K562 (cell line): Measurements from ENCODE around the gene IL4I1. TPM values are rescaled to one million over a fixed set of nuclear protein-coding genes. Genes with fewer than 3 reads are reported as not detected.

Experiments
- ARID1B ChIP-seq: fragments of 450-650 bp; IDR thresholded peaks from 2 replicates; pipeline ENCODE4 v1.6.1; 2016; ENCODE audit warnings: antibody characterized with exemption, mild to moderate bottlenecking, inconsistent platforms
- BACH1 ChIP-seq: fragments of 200-800 bp; sonication (Bioruptor generic); IDR thresholded peaks from 2 replicates; pipeline ENCODE4 v1.6.1; 2016; ENCODE audit warnings: missing genetic modification characterization, missing compliant biosample characterization
- CLOCK ChIP-seq: fragments of 250-450 bp; sonication (Bioruptor Pico); IDR thresholded peaks from 2 replicates; pipeline ENCODE4 v1.4.0; 2020; ENCODE audit warnings: mild to moderate bottlenecking, moderate library complexity, borderline replicate concordance
- CREB5 ChIP-seq: fragments of 250-450 bp; sonication (Bioruptor Pico); IDR thresholded peaks from 2 replicates; pipeline ENCODE4 v1.5.0; 2020; ENCODE audit warnings: mild to moderate bottlenecking
- DPF2 ChIP-seq: fragments of 450-650 bp; IDR thresholded peaks from 2 replicates; pipeline ENCODE4 v1.6.1; 2016
- EP400 ChIP-seq: fragments of 450-650 bp; IDR thresholded peaks from 2 replicates; pipeline ENCODE4 v1.6.1; 2017; ENCODE audit warnings: antibody characterized with exemption, mild to moderate bottlenecking, moderate library complexity
- EWSR1 ChIP-seq: fragments of 450-650 bp; IDR thresholded peaks from 2 replicates; pipeline ENCODE4 v1.6.1; 2018; ENCODE audit warnings: borderline replicate concordance, mild to moderate bottlenecking, low read depth, moderate library complexity; ENCODE audit not compliant: partially characterized antibody
- HCFC1 ChIP-seq: IDR thresholded peaks from 2 replicates; pipeline ENCODE4 v1.6.1; 2012; ENCODE audit warnings: low read depth, low read length, improper control_type of control experiment
- KDM4B ChIP-seq, 2 experiments: fragments of 450-650 bp in 1 of 2; sonication (generic) in 1 of 2; IDR thresholded peaks; 2 replicates each; pipeline ENCODE4 v1.6.1; 2016 to 2017; ENCODE audit warnings: borderline replicate concordance in 2 of 2, antibody characterized with exemption in 1 of 2, low read depth in 1 of 2, mild to moderate bottlenecking in 1 of 2
- L3MBTL2 ChIP-seq: fragments of 450-650 bp; IDR thresholded peaks from 2 replicates; pipeline ENCODE4 v1.6.1; 2016; ENCODE audit warnings: mild to moderate bottlenecking, moderate library complexity
- MAZ ChIP-seq, 2 experiments: fragments of 450-650 bp in 1 of 2; sonication (generic) in 1 of 2; formaldehyde crosslinking; IDR thresholded peaks in 1 of 2; conservative IDR thresholded peaks in 1 of 2; 2 replicates each; pipeline versions ENCODE4 v1.4.0 to v1.5.0; 2020; ENCODE audit warnings: mild to moderate bottlenecking in 1 of 2, missing genetic modification reagents in 1 of 2
- MLX ChIP-seq, 2 experiments: fragments of 450-650 bp in 1 of 2; sonication (generic) in 1 of 2; formaldehyde crosslinking; conservative IDR thresholded peaks; 2 replicates each; pipeline versions ENCODE4 v1.4.0 to v1.8.1; 2020 to 2022; ENCODE audit warnings: mild to moderate bottlenecking in 1 of 2, missing genetic modification reagents in 1 of 2
- POLR2A ChIP-seq: fragments of 450-650 bp; conservative IDR thresholded peaks from 2 replicates; pipeline ENCODE4 v1.6.1; 2016
- PREB ChIP-seq: sonication (generic); formaldehyde crosslinking; IDR thresholded peaks from 2 replicates; pipeline ENCODE4 v1.8.1; 2023; ENCODE audit warnings: mild to moderate bottlenecking, missing genetic modification reagents
- RBM14 ChIP-seq: fragments of 200-400 bp; formaldehyde crosslinking; IDR thresholded peaks from 2 replicates; pipeline ENCODE4 v1.6.1; 2018; ENCODE audit warnings: low read depth, mild to moderate bottlenecking, low read length, moderate library complexity, borderline replicate concordance; ENCODE audit not compliant: insufficient read depth
- SMARCA4 ChIP-seq: fragments of 450-650 bp; IDR thresholded peaks from 2 replicates; pipeline ENCODE4 v1.6.1; 2016
- SP1 ChIP-seq: sonication (generic); formaldehyde crosslinking; IDR thresholded peaks from 2 replicates; pipeline ENCODE4 v1.8.1; 2022; ENCODE audit warnings: mild to moderate bottlenecking, missing genetic modification reagents
- ZBTB8A ChIP-seq: fragments of 450-650 bp; IDR thresholded peaks from 2 replicates; pipeline ENCODE4 v1.6.1; 2018; ENCODE audit warnings: mild to moderate bottlenecking, moderate library complexity; ENCODE audit not compliant: partially characterized antibody
- ZNF3 ChIP-seq: fragments of 250-450 bp; sonication (Bioruptor Pico); IDR thresholded peaks from 2 replicates; pipeline ENCODE4 v1.5.0; 2021; ENCODE audit warnings: mild to moderate bottlenecking, moderate library complexity
- ZNF384 ChIP-seq: IDR thresholded peaks from 2 replicates; pipeline ENCODE4 v1.6.1; 2012; ENCODE audit warnings: low read depth, low read length, improper control_type of control experiment
- ZNF551 ChIP-seq: fragments of 250-450 bp; sonication (Bioruptor Pico); IDR thresholded peaks from 2 replicates; pipeline ENCODE4 v1.5.0; 2021; ENCODE audit warnings: mild to moderate bottlenecking, moderate library complexity
- ZNF778 ChIP-seq: fragments of 450-650 bp; formaldehyde crosslinking; IDR thresholded peaks from 2 replicates; pipeline ENCODE4 v1.4.0; 2020; ENCODE audit warnings: mild to moderate bottlenecking, moderate library complexity
- polyA plus RNA-seq, 8 experiments: library from polyadenylated mRNA; depleted of rRNA in 4 of 8; stranded (reverse) in 5 of 8; unstranded in 3 of 8; fragments of >200 nt; fragmentation: Nextera tagmentation in 2 of 8; fragmentation: Illumina TruSeq in 1 of 8; extraction: Ambion mirVana in 2 of 8; extraction: Trizol in 1 of 8; gene quantifications; 2 replicates each; pipeline versions ENCODE4 v1.2.1 to v1.2.3, GENCODE V29; 2011 to 2014; ENCODE audit warnings: inconsistent platforms in 1 of 8, missing spikeins in 1 of 8
- total RNA-seq, 7 experiments: library from RNA; depleted of rRNA in 6 of 7; stranded (reverse); fragments of >200 nt in 6 of 7; fragmentation: Illumina TruSeq in 2 of 7; extraction: Trizol in 2 of 7; gene quantifications; 2 replicates each; pipeline versions ENCODE4 v1.2.1 to v1.2.3, GENCODE V29; 2011 to 2021; ENCODE audit warnings: low replicate concordance in 1 of 7

Gene IL4I1
- total and polyA plus RNA-seq, 9 of the 15 experiments (the other 6 are each of a cell fraction or from before 2014, with no cell fraction given) = 0.06 to 0.95 (median 0.43) TPM; not detected in 2

GRCh38 chr19:49931293-49932040, 34.8 kb upstream of the IL4I1 start (continued):
- TF ChIP-seq PREB (CRISPR knock-in tag) (no peak), DPF2 (no peak), ZBTB8A (no peak), EP400 (no peak), HCFC1 (no peak), MAZ (CRISPR knock-in tag; conservative IDR thresholded peaks at IDR 0.05 in 1 of 2, IDR thresholded peaks at IDR 0.05 in 1 of 2) (peak; percentile 14 to 25; a peak in 1 of 4 replicates), EWSR1 (no peak), L3MBTL2 (no peak), CREB5 (CRISPR knock-in tag) (no peak), ZNF551 (CRISPR knock-in tag) (no peak), POLR2A (0 out of 2 replicates have a peak, but pooled peaks have one; percentile 33), SMARCA4 (no peak), CLOCK (CRISPR knock-in tag) (no peak), RBM14 (no peak), MLX (CRISPR knock-in tag; conservative IDR thresholded peaks at IDR 0.05) (no peak), KDM4B (IDR thresholded peaks at IDR 0.05; ENCODE audit: borderline replicate concordance in 2 of 2, low read depth in 1 of 2) (no peak), ZNF384 (no peak), ARID1B (no peak), ZNF778 (CRISPR knock-in tag) (no peak), SP1 (CRISPR knock-in tag) (no peak), ZNF3 (CRISPR knock-in tag) (no peak), BACH1 (no peak)
